ENCODE results near the gene HIC1.
A peak's percentile ranks its signal among the peaks of the same experiment; 100 is the strongest.

Gene HIC1

DNA sequence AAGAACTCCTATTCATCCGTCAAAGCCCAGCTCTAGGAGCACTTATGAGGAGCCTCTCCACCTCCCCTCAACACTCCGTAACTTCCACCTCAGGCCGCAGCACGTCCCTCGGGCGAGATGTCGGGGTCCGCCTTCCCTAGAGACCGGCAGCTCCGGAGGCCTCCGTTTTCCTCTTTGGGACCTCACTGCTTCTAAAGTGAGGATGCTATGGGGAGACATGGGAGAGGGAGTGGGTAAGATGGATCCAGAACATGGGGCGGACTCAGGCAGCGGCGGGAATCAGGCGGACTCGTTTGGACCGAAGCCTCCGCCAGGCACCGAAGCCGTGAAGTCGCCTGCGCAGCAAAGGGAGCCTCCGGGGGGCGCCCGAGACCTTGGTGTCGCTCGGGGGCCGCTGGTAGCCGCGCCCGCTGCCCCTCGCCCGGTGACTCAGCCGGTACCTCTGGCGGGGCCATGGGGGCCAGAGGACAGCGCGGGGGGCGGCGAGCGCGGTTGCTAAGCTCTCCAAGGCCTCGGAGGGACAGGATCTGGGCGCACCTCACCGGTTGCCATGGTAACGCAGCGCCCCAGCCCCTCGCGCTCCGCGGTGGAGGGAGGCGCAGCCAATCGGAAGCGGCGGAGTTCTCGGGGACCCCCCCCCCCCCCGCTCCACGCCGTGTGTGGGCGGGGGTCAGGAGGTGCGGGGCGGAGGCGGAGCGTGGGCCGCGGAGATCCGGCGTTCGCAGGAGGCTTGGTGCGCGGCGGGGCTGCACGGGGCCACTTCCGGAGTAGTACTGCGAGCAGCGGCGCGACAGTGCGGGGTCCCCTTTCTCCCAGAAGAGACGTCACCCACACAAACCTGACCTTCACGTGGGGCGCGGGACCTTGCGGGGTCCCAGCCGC is 1.3 kb upstream of the HIC1 start:
- in situ Hi-C loops (cut with HindIII; ENCODE audit: low pct_unique_long_range_greater_than_20kb, low sequenced_read_pairs): no loop called here
- DNase-seq (ENCODE audit: low read depth in 1 of 2, low spot score in 1 of 2): peak in 1 of 2 experiments; percentile 57
- TF ChIP-seq JUND (IDR thresholded peaks at IDR 0.05; ENCODE audit: low read depth): no peak

DNA sequence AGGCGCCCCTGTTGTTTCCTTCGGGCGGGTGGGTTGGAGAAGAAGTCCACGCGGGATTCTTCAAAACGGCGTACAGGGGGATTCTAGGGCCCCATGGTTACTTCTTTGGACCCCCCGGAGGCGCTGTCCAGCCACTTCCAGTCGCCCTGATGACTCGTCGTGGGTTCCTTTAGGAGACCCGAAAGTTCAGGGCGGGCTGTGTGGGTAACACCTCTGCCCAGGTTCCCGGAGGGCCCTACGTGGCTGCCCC is 716 bp upstream of the HIC1 start:
- DNase-seq (ENCODE audit: low read depth in 1 of 2, low spot score in 1 of 2): no peak
- in situ Hi-C loops (cut with HindIII; ENCODE audit: low pct_unique_long_range_greater_than_20kb, low sequenced_read_pairs): no loop called here
- TF ChIP-seq JUND (IDR thresholded peaks at IDR 0.05; ENCODE audit: low read depth): no peak

DNA sequence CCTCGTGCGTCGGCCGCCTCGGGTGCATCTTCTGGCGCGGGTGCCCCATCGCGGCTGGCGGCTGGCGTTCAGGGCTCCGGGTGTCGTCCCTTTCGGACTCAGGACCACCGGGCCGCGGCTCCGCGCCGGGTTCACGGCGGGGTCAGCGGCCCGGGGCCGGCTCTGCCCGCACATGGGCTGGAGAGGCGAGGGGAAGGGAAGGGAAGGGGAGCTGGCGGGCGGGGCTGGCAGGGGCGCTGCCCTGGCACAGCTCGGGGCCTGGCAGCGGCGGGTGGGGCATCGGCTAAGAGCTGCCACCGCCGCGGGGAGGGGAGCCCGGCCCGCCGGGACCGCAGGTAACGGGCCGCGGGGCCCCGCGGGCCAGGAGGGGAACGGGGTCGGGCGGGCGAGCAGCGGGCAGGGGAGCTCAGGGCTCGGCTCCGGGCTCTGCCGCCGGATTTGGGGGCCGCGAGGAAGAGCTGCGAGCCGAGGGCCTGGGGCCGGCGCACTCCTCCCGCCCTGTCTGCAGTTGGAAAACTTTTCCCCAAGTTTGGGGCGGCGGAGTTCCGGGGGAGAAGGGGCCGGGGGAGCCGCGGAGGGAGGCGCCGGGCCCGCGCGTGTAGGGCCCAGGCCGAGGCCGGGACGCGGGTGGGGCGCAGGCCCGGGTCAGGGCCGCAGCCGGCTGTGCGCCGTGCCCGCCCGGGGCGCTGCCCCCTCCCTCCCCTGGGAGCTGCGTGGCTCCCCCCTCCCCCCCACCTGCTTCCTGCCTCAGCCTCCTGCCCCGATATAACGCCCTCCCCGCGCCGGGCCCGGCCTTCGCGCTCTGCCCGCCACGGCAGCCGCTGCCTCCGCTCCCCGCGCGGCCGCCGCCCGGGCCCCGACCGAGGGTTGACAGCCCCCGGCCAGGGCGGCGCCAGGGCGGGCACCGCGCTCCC is 646 bp downstream of the HIC1 start:
- TF ChIP-seq JUND (IDR thresholded peaks at IDR 0.05; ENCODE audit: low read depth): no peak
- no peak for DNase-seq (ENCODE audit: low read depth in 1 of 2, low spot score in 1 of 2)
- in situ Hi-C loops (cut with HindIII; ENCODE audit: low pct_unique_long_range_greater_than_20kb, low sequenced_read_pairs): no loop called here

DNA sequence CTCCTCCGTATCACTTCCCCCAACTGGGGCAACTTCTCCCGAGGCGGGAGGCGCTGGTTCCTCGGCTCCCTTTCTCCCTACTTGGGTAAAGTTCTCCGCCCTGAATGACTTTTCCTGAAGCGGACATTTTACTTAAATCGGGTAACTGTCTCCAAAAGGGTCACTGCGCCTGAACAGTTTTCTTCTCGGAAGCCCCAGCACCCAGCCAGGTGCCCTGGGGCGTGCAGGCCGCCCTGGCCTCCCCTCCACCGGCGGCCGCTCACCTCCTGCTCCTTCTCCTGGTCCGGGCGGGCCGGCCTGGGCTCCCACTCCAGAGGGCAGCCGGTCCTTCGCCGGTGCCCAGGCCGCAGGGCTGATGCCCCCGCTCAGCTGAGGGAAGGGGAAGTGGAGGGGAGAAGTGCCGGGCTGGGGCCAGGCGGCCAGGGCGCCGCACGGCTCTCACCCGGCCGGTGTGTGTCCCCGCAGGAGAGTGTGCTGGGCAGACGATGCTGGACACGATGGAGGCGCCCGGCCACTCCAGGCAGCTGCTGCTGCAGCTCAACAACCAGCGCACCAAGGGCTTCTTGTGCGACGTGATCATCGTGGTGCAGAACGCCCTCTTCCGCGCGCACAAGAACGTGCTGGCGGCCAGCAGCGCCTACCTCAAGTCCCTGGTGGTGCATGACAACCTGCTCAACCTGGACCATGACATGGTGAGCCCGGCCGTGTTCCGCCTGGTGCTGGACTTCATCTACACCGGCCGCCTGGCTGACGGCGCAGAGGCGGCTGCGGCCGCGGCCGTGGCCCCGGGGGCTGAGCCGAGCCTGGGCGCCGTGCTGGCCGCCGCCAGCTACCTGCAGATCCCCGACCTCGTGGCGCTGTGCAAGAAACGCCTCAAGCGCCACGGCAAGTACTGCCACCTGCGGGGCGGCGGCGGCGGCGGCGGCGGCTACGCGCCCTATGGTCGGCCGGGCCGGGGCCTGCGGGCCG is 1.6 kb downstream of the HIC1 start:
- no peak for DNase-seq (ENCODE audit: low read depth in 1 of 2, low spot score in 1 of 2)
- TF ChIP-seq JUND (IDR thresholded peaks at IDR 0.05; ENCODE audit: low read depth): no peak
- in situ Hi-C loops (cut with HindIII; ENCODE audit: low pct_unique_long_range_greater_than_20kb, low sequenced_read_pairs): no loop called here

DNA sequence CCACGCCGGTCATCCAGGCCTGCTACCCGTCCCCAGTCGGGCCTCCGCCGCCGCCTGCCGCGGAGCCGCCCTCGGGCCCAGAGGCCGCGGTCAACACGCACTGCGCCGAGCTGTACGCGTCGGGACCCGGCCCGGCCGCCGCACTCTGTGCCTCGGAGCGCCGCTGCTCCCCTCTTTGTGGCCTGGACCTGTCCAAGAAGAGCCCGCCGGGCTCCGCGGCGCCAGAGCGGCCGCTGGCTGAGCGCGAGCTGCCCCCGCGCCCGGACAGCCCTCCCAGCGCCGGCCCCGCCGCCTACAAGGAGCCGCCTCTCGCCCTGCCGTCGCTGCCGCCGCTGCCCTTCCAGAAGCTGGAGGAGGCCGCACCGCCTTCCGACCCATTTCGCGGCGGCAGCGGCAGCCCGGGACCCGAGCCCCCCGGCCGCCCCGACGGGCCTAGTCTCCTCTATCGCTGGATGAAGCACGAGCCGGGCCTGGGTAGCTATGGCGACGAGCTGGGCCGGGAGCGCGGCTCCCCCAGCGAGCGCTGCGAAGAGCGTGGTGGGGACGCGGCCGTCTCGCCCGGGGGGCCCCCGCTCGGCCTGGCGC is 2.4 kb downstream of the HIC1 start:
- in situ Hi-C loops (cut with HindIII; ENCODE audit: low pct_unique_long_range_greater_than_20kb, low sequenced_read_pairs): no loop called here
- TF ChIP-seq JUND (IDR thresholded peaks at IDR 0.05; ENCODE audit: low read depth): no peak
- DNase-seq (ENCODE audit: low read depth in 1 of 2, low spot score in 1 of 2): no peak

DNA sequence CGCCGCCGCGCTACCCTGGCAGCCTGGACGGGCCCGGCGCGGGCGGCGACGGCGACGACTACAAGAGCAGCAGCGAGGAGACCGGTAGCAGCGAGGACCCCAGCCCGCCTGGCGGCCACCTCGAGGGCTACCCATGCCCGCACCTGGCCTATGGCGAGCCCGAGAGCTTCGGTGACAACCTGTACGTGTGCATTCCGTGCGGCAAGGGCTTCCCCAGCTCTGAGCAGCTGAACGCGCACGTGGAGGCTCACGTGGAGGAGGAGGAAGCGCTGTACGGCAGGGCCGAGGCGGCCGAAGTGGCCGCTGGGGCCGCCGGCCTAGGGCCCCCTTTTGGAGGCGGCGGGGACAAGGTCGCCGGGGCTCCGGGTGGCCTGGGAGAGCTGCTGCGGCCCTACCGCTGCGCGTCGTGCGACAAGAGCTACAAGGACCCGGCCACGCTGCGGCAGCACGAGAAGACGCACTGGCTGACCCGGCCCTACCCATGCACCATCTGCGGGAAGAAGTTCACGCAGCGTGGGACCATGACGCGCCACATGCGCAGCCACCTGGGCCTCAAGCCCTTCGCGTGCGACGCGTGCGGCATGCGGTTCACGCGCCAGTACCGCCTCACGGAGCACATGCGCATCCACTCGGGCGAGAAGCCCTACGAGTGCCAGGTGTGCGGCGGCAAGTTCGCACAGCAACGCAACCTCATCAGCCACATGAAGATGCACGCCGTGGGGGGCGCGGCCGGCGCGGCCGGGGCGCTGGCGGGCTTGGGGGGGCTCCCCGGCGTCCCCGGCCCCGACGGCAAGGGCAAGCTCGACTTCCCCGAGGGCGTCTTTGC is 3.1 kb downstream of the HIC1 start:
- no peak for DNase-seq (ENCODE audit: low read depth in 1 of 2, low spot score in 1 of 2)
- in situ Hi-C loops (cut with HindIII; ENCODE audit: low pct_unique_long_range_greater_than_20kb, low sequenced_read_pairs): no loop called here
- no peak for TF ChIP-seq JUND (IDR thresholded peaks at IDR 0.05; ENCODE audit: low read depth)

DNA sequence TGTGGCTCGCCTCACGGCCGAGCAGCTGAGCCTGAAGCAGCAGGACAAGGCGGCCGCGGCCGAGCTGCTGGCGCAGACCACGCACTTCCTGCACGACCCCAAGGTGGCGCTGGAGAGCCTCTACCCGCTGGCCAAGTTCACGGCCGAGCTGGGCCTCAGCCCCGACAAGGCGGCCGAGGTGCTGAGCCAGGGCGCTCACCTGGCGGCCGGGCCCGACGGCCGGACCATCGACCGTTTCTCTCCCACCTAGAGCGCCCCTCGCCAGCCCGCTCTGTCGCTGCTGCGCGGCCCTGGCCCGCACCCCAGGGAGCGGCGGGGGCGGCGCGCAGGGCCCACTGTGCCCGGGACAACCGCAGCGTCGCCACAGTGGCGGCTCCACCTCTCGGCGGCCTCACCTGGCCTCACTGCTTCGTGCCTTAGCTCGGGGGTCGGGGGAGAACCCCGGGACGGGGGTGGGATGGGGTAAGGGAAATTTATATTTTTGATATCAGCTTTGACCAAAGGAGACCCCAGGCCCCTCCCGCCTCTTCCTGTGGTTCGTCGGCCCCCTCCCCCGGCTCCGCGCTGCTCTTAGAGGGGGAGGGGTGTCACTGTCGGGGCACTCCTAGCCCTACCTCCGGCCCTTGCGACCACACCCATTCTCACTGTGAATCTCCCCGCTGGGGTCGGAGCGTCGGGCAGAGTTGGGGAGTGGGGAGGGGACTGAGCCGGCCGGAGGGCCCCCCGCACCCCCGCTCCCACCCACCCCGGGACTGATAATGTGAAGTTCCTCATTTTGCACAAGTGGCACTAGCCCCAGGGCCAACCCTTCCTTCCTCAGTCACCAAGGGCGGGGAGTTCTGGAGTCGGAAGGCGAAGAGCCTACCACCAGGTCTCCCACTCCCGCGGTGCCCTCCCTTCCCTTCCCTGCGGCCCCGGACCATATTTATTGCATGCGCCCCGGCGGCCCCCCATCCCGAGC is 4.0 kb downstream of the HIC1 start:
- DNase-seq (ENCODE audit: low read depth in 1 of 2, low spot score in 1 of 2): no peak
- TF ChIP-seq JUND (IDR thresholded peaks at IDR 0.05; ENCODE audit: low read depth): no peak
- in situ Hi-C loops (cut with HindIII; ENCODE audit: low pct_unique_long_range_greater_than_20kb, low sequenced_read_pairs): no loop called here

DNA sequence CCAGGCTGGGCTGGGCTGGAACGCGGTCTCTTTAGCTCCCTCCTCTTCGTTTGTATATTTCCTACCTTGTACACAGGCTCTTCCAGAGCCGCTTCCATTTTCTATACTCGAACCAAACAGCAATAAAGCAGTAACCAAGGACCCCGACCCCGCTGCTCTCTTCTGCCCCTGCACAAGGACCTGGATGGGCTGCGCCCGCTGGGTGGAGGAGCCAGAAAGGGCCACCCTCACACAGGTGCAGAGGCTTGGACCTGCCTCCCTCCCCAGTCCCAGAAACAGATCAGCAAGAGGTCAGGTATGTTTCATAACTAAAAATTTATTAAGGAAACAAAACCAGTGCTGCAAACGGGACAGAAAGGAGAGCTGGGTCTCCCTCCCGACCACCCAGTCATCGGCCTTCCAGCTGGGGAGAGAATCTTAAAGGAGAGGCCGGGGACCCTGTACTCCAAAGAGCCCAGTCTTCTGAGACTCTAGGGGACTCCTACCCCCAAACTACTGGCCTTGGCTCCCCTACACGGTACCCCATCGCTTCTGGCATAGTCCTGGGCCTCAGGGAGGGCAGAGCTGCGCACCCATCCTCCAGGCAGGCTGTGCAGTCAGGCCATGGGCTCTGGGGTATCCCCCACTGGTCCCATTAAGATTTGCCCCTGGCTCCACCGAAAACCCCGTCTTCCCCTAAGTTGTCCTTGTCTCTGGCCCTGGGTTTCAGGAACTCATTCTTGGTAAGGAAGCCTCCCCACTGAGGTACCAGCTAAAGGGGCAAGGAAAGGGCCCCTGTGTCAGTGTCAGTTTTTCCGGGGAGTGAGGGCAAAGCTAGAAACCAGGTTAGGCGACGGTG is 4.9 kb downstream of the HIC1 start:
- DNase-seq (ENCODE audit: low read depth in 1 of 2, low spot score in 1 of 2): no peak
- TF ChIP-seq JUND (IDR thresholded peaks at IDR 0.05; ENCODE audit: low read depth): no peak
- in situ Hi-C loops (cut with HindIII; ENCODE audit: low pct_unique_long_range_greater_than_20kb, low sequenced_read_pairs): no loop called here

DNA sequence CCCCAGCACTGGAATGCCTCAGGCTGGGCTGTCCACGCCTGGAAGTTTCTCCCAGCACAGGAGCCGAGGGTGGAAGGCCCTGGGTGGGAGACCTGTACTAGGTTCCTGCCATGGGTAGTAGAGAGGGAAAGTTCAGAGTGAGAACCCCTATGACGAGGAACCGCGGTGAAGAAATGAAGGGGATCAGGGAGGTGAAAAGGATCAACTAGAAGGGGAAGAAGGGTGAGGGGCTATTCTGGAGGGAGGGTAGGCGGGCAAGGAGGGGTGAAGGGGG is 5.4 kb downstream of the HIC1 start:
- DNase-seq (ENCODE audit: low read depth in 1 of 2, low spot score in 1 of 2): no peak
- in situ Hi-C loops (cut with HindIII; ENCODE audit: low pct_unique_long_range_greater_than_20kb, low sequenced_read_pairs): no loop called here
- no peak for TF ChIP-seq JUND (IDR thresholded peaks at IDR 0.05; ENCODE audit: low read depth)
